ENCODE data around the gene CPPED1. TPM values are rescaled to one million over a fixed set of nuclear protein-coding genes. Genes with fewer than 3 reads are reported as not detected.

Gene CPPED1
- total and polyA plus RNA-seq, 4 donors: 10.4 to 29.1 (median 23.0) TPM

DNA sequence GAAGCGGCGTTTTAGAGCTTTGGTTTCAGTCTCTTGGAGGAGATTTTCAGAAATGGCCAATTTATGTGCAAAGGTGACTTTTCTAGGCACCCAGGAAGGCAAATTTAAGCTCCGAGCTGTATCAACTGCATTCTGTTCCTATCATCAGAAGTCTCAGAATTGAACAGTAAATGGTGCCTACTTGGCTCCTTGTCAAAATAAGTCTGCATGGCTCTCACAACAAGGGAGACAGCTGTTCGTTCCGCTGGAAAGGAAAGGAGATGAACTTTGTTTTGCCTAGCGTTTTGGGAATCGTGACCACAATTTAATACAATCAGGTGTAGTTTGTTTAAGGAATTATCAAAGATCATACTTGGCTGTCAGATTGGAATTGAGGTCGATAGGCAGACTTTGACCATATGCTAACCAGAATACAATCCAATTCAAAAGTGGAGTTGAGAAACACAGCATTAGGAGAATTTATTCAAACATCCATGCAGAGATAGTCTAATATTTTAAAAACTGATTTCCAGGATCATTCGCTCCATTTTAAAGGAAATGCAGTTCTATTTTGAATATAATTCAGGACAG lies 139.4 kb downstream of the CPPED1 start:
- WGBS: 55% methylated on average over 9 of the region's 9 CpGs
- H3K36me3 ChIP-seq (ENCODE audit: control insufficient read depth in 4 of 4, insufficient read depth in 3 of 4, low read depth in 1 of 4, low read length in 3 of 4): peaks cover 0 to 2% (median under 1%) of the 10 kb centered on the region in 4 donors

More for the DNA sequence above, 139.4 kb downstream of the CPPED1 start:
- Histone ChIP-seq H3K9ac (ENCODE audit: low read depth in 1 of 2, low read length in 2 of 2) (peak overlapping the region in 1 of 2 donors; percentile 7), H3K4me1 (ENCODE audit: control insufficient read depth in 4 of 4, insufficient read depth in 4 of 4, low read length in 3 of 4) (peaks cover 7 to 12% (median 11%) of the 10 kb centered on the region in 4 donors), H3K27me3 (ENCODE audit: control insufficient read depth in 4 of 4, insufficient read depth in 4 of 4, low read length in 3 of 4) (no peaks in the 10 kb centered on the region), H3K27ac (ENCODE audit: low read depth in 1 of 2, low read length in 2 of 2) (peak overlapping the region in 1 of 2 donors; percentile 5), H3K9me3 (ENCODE audit: control insufficient read depth in 4 of 4, low read length in 3 of 4) (peaks cover 0 to 12% (median 3%) of the 10 kb centered on the region in 4 donors), H3K4me3 (ENCODE audit: low read depth in 1 of 3, low read length in 3 of 3) (no peak overlapping the region)
- no peak for DNase-seq (ENCODE audit: low spot score)
- TF ChIP-seq NR2F2 (IDR thresholded peaks at IDR 0.05) (no peak), FOXA2 (IDR thresholded peaks at IDR 0.05) (no peak), TAF1 (conservative IDR thresholded peaks at IDR 0.05) (no peak), REST (IDR thresholded peaks at IDR 0.05) (peak; percentile 31), HNF4G (IDR thresholded peaks at IDR 0.05) (peak; percentile 56), JUND (IDR thresholded peaks at IDR 0.05) (peak in 1 of 2 donors; percentile 30), ZBTB33 (IDR thresholded peaks at IDR 0.05) (no peak), EGR1 (IDR thresholded peaks at IDR 0.05; ENCODE audit: low read depth in 2 of 2) (no peak), HNF4A (conservative IDR thresholded peaks at IDR 0.05) (peak; percentile 87), YY1 (IDR thresholded peaks at IDR 0.05) (peak; percentile 69), MAX (IDR thresholded peaks at IDR 0.05) (peak; percentile 65), FOXA1 (IDR thresholded peaks at IDR 0.05) (peak; percentile 35), RXRA (IDR thresholded peaks at IDR 0.05) (peak in 1 of 2 donors; percentile 77), GABPA (IDR thresholded peaks at IDR 0.05 in 1 of 2, conservative IDR thresholded peaks at IDR 0.05 in 1 of 2) (no peak), SP1 (IDR thresholded peaks at IDR 0.05) (peak; percentile 42), RAD21 (IDR thresholded peaks at IDR 0.05) (peak; percentile 44 to 46)
- TF ChIP-seq, protein P1, sequence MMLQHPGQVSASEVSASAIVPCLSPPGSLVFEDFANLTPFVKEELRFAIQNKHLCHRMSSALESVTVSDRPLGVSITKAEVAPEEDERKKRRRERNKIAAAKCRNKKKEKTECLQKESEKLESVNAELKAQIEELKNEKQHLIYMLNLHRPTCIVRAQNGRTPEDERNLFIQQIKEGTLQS (IDR thresholded peaks at IDR 0.05): no peak
- TF ChIP-seq, protein P2, sequence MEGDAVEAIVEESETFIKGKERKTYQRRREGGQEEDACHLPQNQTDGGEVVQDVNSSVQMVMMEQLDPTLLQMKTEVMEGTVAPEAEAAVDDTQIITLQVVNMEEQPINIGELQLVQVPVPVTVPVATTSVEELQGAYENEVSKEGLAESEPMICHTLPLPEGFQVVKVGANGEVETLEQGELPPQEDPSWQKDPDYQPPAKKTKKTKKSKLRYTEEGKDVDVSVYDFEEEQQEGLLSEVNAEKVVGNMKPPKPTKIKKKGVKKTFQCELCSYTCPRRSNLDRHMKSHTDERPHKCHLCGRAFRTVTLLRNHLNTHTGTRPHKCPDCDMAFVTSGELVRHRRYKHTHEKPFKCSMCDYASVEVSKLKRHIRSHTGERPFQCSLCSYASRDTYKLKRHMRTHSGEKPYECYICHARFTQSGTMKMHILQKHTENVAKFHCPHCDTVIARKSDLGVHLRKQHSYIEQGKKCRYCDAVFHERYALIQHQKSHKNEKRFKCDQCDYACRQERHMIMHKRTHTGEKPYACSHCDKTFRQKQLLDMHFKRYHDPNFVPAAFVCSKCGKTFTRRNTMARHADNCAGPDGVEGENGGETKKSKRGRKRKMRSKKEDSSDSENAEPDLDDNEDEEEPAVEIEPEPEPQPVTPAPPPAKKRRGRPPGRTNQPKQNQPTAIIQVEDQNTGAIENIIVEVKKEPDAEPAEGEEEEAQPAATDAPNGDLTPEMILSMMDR (IDR thresholded peaks at IDR 0.05; ENCODE audit: low read depth, low read length, missing input control): no peak
